H4 (cell line): ENCODE data around the gene KMT2D. TPM values are rescaled to one million over a fixed set of nuclear protein-coding genes. Genes with fewer than 3 reads are reported as not detected.

Source experiments
- DNase-seq: peaks from one replicate; pipeline ENCODE4 v3.0.0-alpha.2; 2015; ENCODE audit warnings: low spot score
- total RNA-seq: library from RNA; depleted of rRNA; stranded (reverse); fragments of >200 nt; shearing (Covaris generic); gene quantifications from 2 replicates; pipeline ENCODE4 v1.2.3, GENCODE V29; 2014; rRNA removed

KMT2D gene
- total RNA-seq, 1 experiment from 2014 or later, result 9.4 TPM

GRCh38 chr12:49019443-49020324, 40.9 kb downstream of the KMT2D start:
- DNase-seq, result peak; percentile 24

DNA sequence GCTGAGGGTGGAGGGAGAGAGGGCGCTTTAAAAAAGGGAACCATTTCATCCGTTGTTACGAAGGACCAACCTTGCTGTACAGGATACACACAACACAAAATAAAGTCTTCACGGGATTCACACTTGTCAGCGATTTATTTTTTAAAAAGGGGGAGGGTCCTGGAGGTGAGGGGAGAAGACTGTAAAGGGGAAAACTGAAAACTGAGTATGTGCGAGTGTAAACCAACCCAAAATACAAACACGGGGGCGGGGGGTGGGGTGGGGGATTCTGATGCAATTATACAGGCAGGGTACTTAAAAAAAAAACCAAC, 41.5 kb downstream of the KMT2D start:
- no peak for DNase-seq

GRCh38 chr12:49018261-49019119, 42.1 kb downstream of the KMT2D start, which contains the start of gene PRKAG1:
Gene PRKAG1, minus strand, starts transcription at chr12:49018776. Its CDS starts 36 bp downstream, at chr12:49018740.
- peak; percentile 95 for DNase-seq

DNA sequence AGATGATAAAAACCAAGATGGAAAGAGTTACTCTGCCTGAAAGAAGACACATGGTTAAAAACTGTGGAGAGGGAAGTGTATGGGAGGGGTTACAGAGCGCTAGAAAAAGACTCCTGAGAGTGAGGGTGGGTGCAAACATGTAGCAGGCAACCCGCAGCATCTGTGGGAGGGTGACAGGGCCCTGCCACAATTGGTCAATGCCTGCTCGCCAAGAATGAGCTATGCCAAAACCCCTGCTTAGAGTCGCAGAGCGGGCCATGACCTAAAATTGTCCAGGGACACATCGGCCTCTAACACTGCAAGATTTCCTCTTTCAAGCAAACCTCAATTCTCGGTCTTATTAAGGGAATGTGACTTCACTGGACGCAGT, 42.7 kb downstream of the KMT2D start:
- peak; percentile 24 for DNase-seq

- no peak for DNase-seq
Measured at GRCh38 chr12:49015196-49015595, 45.4 kb downstream of the KMT2D start.

DNA sequence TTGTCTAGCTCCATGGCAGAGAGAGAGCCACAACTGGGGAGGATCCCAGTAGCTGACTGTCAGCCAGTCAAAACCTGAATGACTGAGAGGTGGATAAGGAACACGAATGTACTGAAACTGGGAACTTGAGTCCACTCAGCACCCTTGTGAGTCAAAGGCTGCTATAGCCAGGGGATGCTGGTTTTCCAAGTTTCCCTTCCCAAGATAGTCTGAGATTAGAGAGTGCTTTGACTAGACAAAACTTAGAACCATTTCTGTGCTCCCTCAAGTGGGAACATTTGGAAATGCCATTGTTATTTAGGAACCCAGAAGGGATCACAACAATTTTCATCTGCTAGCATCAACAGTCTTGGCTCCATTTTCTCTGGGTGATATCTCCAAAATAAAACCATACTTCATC, 46.0 kb downstream of the KMT2D start:
- DNase-seq, result no peak

GRCh38 chr12:49013428-49013827, 47.2 kb downstream of the KMT2D start:
- DNase-seq, result no peak

DNA sequence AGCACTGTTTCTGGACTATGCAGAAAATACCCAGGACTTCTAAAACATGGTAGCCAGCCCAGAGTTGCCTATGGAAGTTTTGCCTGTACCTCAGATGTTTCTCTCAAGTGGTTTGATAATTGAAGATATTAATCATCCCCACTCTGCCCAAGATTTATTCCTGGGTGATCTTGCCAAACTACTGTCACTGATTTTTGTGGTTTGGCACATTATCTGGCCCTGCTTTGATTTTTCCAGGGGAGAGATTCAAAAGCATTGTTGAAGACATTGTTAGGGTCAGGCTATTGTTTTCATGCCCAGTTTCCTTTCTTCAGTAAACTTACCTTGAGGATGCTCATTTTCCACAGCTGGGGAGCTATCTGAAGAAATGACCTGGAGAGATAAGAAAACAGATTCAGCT, 47.9 kb downstream of the KMT2D start:
- no peak for DNase-seq

Other genes with a start within 250 kb of the KMT2D start
- 15.1 and 17.7 TPM in 2 replicates for gene CACNB3, start 242.3 kb downstream of the KMT2D start, total RNA-seq
- 65.5 and 75.0 TPM in 2 replicates for gene DDX23, start 208.6 kb downstream of the KMT2D start, total RNA-seq
- 0.06 and 0.14 TPM in 2 replicates for gene RND1, start 194.9 kb downstream of the KMT2D start, total RNA-seq
- gene FKBP11, start 135.3 kb downstream of the KMT2D start, total RNA-seq, result 12.1 and 14.2 TPM in 2 replicates
- 111 and 127 TPM in 2 replicates for gene ARF3, start 103.3 kb downstream of the KMT2D start, total RNA-seq
- 0.08 TPM in 1 of 2 replicates, not detected in the other for gene WNT10B, start 89.1 kb downstream of the KMT2D start, total RNA-seq
- not detected in 2 replicates for gene WNT1, start 82.5 kb downstream of the KMT2D start, total RNA-seq
- 0.06 and 0.14 TPM in 2 replicates for gene DDN, start 61.4 kb downstream of the KMT2D start, total RNA-seq
- gene PRKAG1, start 42.0 kb downstream of the KMT2D start, total RNA-seq, result 94.4 and 105 TPM in 2 replicates
- 0.99 and 2.4 TPM in 2 replicates for gene RHEBL1, start 9.2 kb upstream of the KMT2D start, total RNA-seq
- gene DHH, start 34.0 kb upstream of the KMT2D start, total RNA-seq, result 0.02 TPM in 1 of 2 replicates, not detected in the other
- gene LMBR1L, start 50.1 kb upstream of the KMT2D start, total RNA-seq, result 10.6 and 27.3 TPM in 2 replicates
- 3,840 and 4,099 TPM in 2 replicates for gene TUBA1B, start 70.6 kb upstream of the KMT2D start, total RNA-seq
- 403 and 523 TPM in 2 replicates for gene TUBA1A, start 128.3 kb upstream of the KMT2D start, total RNA-seq
- 1,223 and 1,559 TPM in 2 replicates for gene TUBA1C, start 204.3 kb upstream of the KMT2D start, total RNA-seq
- gene PRPH, start 234.4 kb upstream of the KMT2D start, total RNA-seq, result 0.10 TPM in 1 of 2 replicates, not detected in the other